Hair follicle dermal papilla cell (primary cell): ENCODE results near the gene SNX18. TPM values are rescaled to one million over a fixed set of nuclear protein-coding genes. Genes with fewer than 3 reads are reported as not detected.

Experiments used
- total RNA-seq: library from RNA; depleted of rRNA; stranded (reverse); fragments of >200 nt; gene quantifications from 2 replicates; pipeline ENCODE4 v1.2.3, GENCODE V29; 2012

Gene SNX18, protein sequence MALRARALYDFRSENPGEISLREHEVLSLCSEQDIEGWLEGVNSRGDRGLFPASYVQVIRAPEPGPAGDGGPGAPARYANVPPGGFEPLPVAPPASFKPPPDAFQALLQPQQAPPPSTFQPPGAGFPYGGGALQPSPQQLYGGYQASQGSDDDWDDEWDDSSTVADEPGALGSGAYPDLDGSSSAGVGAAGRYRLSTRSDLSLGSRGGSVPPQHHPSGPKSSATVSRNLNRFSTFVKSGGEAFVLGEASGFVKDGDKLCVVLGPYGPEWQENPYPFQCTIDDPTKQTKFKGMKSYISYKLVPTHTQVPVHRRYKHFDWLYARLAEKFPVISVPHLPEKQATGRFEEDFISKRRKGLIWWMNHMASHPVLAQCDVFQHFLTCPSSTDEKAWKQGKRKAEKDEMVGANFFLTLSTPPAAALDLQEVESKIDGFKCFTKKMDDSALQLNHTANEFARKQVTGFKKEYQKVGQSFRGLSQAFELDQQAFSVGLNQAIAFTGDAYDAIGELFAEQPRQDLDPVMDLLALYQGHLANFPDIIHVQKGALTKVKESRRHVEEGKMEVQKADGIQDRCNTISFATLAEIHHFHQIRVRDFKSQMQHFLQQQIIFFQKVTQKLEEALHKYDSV
- total RNA-seq = 174 and 217 TPM in 2 replicates

DNA sequence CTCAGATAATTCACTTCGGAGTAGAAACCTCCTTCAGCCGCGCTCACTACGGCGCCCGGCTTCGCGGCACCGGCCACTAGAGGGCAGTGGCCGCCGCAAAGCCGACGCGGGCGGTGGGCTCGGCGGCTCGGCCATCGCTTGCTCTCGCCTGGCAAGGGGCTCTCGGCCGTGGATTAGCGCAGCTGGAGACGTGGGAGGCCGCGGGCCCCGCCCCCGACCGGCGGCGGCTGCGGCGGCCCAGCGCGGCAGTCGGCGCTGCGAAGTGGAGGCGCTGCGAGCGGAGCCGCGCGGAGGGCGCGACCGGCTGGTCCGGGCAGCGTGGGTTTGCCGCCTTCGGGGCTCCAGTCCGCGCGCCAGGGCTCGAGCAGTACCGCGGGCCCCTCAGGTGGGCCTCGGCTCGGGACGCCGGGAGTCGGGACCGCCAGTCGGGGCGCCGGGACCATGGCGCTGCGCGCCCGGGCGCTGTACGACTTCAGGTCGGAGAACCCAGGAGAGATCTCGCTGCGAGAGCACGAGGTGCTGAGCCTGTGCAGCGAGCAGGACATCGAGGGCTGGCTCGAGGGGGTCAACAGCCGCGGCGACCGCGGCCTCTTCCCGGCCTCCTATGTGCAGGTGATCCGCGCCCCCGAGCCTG is at the start of gene SNX18:
Gene SNX18, plus strand, starts transcription at position 248 of the 634 bp plus-strand sequence. Its CDS starts 194 bp downstream, at position 442.

Other genes with a start within 250 kb of the SNX18 start
- 19.5 and 23.7 TPM in 2 replicates for gene ARL15, start 207.2 kb upstream of the SNX18 start, total RNA-seq
- gene HSPB3, start 62.1 kb upstream of the SNX18 start, total RNA-seq = 5.8 and 10.1 TPM in 2 replicates